A673 (cell line): ENCODE measurements around the gene ANKUB1.

Experiments
- CTCF ChIP-seq: fragments of 300-800, 200-600 bp; sonication (generic); conservative IDR thresholded peaks from 2 replicates; pipeline ENCODE4 v1.5.1; 2017; ENCODE audit warnings: low read depth, mild to moderate bottlenecking, antibody characterized with exemption, low read length, moderate library complexity, mixed read lengths
- EZH2 ChIP-seq: fragments of 200-600 bp; sonication (generic); IDR thresholded peaks from 2 replicates; pipeline ENCODE4 v1.6.1; 2017; ENCODE audit warnings: borderline replicate concordance, low read depth, mild to moderate bottlenecking, mixed read lengths, antibody characterized with exemption, low read length; ENCODE audit not compliant: poor library complexity, severe bottlenecking

GRCh38 chr3:149812165-149812605 is 19.8 kb upstream of the ANKUB1 start:
- TF ChIP-seq CTCF (no peak), EZH2 (no peak)
